ENCODE results near the gene PPFIBP2.

Gene PPFIBP2

DNA sequence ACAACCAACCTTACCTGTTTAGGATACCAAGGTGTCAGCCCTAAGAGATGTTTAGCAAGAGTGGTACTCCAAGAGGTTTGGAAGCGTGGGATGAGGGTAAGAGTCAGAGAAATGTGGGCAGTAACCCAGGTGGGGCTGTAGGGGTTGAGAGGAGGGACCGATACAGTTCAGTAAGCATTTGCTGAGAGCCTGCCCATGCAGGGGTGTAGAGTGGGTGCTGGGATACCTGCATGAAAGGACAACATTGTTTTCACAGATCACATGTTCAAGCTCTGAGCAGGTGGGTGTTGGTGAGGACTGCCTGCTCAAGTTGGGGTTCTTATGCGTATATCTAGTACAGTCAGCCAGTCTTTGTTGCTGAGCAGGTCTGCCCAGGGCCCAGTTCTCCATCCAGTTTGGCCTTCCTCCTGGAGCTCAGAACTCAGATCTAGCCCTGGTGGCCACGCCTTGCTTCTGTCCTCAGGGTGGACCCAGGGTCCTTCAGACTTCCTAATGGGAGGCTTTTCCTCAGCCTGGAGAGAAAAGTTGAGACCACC is 14.8 kb downstream of the PPFIBP2 start:
- DNase-seq = no peak

DNA sequence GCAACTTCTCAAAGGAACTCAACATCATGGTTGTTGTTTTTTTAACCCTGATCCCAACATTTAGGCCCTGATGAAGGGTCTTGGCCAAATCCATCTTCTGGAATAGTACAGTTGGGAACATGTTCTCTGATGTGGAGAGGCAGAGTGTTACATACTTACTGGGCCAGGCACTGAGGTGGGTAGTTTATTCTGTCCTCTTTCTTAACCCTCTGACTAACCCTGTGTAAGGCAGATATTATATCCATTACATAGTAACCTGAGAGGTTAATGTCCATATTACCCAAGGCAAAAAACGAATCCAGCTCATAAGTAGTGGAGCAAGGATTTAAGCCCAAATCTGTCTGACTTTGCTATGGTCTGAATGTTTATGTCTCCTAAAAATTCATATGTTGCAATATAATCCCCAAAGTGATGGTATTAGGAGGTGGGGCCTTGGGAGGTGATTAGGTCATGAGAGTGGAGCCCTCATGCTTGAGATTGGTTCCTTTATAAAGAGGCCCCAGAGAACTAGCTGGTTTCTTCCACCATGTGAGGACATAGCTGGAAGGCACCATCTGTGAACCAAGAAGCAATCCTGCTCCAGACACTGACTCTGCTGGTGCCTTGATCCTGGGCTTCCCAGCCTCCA is 16.3 kb downstream of the PPFIBP2 start:
- no peak for DNase-seq

DNA sequence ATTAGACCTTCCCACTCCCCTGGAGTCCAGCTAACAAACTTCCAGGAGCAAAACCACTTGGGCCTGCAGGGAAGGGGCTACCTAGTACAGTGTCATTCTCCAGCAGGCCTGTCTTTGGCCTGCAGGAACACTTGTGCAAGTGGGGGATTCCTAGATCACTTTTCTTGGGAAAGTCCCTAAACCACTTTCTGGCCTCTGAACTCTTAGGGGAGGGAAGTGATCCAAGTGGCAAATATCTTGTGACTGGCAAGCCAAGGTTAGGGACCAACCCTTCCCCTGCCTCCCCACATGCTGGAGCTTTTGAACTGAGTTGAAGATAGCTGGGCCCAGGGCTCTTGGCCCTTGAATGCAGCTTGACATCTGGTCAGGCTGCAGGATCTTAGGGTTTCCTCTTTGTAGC is 17.2 kb downstream of the PPFIBP2 start:
- DNase-seq = no peak

DNA sequence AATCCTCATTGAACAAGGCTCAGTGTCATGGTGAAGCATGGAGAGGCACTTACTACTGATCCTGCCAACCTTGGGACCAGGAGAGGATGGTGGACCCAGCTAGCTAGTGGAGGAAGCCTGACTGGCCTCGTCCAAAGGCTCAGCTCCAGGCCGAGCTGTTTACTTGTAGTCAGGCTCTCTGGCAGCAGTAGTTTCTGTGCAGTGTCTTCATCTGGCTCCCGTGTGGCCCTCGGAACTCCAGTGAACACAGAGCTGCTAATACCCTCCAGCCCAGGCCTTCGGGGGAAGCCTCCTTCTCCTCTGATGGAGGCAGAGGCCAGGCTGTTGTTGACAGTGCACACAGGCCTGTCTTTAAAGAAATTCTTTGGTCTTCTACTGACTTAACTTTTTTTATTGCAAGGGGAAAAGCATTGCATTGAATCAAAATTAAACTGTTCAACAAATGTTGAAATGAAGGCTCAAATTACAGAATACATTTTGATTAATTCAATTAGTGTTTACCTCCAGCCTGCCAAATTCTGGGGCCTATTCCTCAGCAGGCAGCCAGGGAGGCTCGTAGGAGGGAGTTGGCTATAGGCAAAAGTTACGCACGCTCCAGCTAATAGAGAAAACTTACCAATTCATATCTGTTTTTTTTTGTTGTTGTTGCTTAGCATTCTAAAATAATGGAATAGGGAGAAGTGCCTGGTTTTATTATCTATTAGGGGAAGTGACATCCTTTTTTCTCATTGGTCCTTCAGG is 18.8 kb downstream of the PPFIBP2 start:
- no peak for DNase-seq

DNA sequence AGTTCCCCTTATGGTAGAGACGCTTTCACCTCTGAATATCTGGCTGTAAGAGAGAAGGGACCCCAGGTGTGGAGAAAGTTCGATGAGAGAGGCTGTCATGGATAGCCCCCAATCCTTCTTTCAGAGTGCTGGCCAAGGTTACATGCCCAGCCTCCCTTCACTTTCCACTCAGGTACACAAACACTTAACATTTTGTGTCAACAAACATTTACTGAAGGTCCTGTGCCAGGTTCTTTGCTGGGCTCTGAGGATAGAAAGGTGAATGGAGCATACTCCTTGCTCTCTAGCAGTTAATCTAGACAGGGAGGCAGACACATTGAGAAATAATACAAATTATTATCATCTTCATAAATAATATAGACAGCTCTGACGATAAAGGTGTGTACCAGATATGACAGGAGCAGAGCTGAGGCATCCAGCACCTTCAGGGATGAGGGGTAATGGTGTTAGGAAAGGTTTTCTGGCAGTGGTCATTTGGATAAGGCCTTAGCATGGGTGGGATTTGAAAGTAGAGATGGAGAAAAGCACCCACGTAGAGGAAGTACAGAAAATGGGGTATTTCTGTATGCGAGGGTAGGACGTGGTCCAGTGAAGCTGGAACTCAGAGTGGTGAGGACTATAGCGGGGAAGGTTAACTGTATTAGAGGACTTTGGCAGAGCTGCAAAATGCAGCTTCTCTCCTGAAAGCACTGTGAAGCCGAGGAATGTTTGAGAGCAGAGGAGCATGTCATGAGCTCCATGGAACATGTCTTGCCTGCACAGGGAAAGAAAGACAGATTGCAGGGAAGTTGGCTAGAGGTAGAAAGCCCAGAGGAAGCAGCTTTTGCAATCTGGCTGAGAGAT is 19.6 kb downstream of the PPFIBP2 start:
- no peak for DNase-seq

DNA sequence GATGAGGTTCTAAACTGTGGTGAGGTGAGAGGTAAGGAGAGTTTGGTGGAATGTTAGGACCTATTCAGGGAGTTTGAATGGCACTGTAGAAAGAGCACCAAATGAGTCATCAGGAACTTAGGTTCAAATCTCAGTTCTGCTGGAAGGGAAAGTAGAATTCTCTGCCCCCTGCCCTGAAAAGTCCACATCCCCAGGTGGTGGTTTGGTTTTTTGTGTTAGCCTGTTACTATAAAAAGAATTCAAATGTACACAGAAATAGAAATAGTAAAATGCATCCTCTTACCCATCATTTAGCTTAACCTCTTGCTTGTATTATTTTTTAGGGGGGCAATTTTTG is 20.2 kb downstream of the PPFIBP2 start:
- no peak for DNase-seq

DNA sequence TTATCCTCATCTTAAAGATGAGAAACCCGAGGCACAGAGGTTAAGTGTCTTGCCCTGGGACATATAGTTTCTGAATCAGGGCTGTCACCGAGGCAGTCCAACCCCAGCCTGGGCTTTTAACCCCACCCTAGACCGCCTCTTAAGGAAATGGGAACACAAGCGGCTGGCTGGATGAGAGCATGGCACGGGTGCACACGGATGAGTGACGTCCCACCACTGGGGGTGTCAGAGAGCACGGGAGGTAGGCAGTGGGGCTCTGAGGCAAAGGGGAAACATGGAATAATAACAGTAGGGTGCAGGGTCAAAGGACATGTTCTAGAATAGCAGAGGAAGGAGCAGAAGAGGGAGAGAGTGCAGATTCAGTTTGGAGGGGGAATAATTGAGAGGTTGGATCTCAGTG is 22.3 kb downstream of the PPFIBP2 start:
- DNase-seq = no peak

DNA sequence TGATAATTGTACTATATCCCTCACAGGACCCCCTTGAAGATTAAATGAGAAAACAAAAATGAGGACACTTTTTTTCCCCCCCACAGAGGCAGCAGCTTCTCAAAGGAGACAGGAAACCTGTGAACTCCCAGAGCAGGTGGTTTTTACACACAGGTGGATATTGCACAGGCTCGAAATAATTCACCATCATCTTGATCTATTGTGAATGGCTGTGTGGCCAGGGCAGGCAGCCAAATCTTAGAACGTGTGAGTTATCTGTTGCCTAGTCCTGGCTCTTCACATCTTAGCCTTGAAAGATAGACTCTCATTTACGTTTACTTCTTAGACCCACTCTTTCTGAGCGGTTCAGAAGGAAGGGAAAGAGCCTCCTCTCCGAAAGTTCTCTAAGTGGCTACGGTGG is 23.5 kb downstream of the PPFIBP2 start:
- no peak for DNase-seq

DNA sequence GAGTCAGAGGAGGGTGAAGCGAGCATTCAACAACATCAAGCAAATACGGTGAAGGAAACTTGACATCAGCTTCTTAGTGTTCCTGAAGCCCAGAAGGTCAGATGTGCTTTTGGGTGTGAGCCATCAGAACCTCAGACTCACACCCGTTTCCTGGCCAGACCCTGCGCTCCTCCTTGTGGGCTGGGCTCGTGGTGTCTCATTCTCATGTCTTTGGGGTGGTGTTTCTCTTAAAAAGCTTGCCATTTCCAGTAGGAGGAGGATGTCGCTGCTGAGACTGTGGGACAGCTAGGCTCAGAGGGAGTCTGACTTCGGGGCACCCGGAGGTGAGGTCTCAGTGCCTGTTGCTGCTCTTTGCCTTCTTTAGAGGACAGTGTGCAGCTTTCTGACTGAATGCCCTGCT is 24.2 kb downstream of the PPFIBP2 start:
- DNase-seq = no peak

DNA sequence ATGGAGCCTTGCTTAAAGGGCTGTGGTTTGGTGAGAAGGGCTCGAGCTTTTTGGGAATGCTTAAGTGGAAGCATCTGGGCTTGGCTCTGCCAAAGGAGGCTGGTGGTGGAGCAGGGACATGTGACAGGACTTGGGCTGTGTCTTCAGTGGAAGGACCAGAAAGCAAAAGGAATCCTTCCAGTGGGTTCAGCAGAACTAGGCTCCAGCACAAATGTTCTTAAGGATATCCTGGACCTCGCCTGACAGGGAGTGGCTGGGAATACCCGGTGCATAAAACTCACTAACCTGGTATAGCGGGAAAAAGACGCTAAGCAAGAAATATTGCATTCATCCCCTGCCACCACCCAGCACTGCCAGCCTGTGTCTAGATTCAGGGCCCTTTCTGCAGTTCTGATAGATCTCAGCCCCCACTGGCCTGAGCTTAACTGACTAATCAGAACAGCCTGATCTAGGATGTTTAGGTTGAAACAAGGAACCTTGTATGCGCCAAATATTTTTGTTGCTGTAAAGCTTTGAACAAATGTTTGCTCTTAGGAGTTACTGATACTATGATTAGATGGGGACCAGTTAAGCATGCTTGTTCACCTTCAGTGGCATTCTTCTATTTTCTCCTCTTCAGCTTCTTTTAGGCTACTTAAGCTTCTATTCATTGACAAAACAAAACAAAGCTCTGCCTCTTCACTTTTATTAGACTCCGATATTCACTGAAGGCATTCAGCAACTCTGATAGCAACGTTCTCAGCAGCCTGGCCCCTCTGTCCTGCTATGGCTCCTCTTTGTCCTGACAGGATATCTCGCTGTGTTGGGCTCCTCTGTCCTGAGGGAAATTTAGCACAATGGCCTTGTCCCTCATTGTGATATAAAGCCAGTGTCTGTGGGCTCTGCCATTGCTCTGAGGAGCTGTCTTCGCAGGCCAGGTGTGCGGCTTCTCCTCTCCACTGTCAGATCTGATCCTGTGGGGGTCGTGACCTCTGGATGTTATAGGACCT is 25.0 kb downstream of the PPFIBP2 start:
- no peak for DNase-seq

DNA sequence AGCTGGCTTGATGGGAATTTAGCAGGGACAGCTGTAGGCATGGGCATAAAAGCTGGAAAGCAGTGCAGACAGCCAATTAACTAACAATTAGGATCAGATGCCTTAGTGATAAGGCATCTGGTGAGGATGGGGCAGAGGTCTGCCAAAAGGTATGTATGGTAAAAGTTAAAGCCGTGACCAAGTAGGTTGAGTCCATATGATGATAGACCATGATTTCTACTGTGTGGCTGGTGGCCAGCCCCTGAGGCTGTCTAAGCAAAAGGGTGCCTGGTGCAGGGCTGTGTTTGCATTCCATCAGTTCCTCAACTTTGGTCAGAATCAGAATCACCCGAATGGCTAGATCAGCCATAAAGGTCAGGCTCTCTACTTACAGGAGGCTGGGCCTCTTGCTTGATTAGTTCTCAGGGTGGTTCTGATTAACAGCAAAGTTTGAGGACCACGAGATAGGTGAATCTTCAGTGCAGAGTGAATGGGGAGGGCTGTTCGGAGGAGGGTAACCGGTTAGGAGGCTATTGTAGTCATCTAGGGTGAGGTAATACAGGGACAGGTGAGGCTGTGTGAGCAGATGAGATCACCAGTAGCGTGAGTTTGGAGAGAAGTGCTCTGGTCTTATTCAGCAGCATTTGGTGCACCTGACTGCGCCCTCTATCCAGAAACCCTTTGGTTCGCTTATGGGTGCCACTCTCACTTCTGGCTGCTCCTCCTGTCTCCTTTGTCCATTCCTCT is 27.2 kb downstream of the PPFIBP2 start:
- no peak for DNase-seq

DNA sequence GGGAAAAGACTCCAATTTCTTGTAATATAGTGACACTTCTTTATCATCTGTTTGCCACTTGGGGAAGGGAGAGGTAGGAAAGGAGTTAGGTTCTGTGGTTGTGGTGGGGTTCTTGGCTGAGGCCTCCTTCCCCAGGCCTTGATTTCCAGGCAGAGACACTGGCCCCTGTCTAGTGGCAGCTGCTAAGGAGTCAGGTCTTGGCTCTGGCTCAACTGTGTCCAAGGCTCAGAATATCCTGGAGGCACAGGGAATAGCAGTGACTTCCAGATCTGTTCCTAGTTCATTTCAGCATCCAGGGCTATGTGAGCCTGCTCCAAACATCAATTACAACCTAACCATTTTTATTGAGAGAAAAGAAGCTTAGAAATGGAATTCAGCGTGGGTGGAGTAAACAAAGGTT is 29.5 kb downstream of the PPFIBP2 start:
- DNase-seq = no peak

DNA sequence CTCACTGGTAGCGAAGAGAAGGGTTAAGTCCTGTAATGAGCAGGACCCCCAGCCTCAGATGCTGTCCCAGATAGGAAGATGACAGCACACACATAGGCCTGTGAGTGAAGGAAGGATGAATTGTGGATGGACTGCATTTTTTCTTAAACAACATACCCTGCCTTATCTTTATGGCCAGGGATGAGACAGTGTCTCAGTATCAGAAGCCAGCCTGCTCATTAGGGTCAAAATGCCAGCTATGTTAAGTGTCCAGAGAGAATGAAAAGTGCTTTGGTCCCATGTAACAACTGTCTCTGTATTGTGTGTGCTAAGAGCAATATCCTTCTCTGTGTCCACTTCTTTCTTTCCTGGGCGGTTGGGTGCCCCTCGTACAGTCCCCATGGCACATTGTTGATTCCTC is 30.2 kb downstream of the PPFIBP2 start:
- no peak for DNase-seq

DNA sequence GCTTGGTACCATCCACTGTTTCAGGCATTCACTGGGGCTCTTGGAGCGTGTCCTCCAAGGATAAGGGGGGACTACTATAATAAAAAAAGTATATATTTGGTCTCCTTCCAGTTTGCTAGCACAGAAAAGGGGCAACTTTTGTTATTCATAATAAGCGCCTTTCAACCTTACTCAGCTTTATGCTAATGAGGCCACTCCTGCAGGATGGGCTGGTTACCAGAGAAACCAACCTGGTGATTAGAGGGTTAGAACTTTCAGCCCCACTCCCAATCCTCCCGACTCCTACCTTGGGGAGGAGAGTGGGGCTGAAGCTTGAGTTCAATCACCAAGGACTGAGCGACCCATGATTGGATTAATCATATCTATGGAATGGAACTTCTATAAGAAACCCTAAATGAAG is 31.8 kb downstream of the PPFIBP2 start:
- no peak for DNase-seq

DNA sequence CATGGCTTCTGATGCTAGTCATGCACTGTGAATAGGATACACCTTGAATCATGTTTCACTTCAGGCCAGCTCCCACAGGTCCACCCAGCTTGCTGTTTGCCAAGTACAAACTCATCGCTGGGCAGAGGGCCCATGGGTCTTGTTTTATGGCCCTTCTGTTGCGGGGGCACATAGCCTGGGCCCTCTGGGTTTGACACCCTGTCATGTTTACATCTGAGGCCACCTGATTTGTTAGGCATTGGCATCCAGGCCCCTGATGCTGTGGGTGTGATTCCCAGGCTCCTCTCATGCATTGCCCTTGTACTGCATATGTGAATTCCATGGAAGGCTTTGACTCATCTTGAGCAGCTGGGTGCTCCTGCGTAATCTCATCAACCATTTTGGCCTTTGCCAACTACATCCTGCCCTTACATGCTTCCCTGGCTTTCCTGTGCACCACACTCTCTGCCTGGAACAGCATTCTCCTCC is 32.6 kb downstream of the PPFIBP2 start:
- no peak for DNase-seq

DNA sequence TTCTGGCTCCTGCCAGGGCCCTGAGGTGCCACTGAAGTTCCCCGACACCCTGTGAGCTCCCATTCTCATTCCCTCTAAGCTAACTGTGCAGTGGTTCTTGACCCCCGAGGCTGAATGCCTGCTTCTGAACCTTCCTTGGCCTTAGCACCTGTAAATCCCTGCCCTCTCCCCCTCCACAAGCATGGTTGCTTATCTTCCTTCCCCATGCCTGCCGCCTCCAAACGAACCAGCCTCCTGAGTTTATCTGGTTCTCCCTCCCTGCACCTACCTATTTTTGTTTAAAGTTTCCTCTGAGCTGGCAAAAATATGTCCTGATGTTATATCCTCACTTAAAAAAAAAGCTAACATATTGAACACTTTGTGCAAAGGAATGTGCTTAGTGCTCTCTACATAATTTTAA is 33.9 kb downstream of the PPFIBP2 start:
- DNase-seq = no peak

DNA sequence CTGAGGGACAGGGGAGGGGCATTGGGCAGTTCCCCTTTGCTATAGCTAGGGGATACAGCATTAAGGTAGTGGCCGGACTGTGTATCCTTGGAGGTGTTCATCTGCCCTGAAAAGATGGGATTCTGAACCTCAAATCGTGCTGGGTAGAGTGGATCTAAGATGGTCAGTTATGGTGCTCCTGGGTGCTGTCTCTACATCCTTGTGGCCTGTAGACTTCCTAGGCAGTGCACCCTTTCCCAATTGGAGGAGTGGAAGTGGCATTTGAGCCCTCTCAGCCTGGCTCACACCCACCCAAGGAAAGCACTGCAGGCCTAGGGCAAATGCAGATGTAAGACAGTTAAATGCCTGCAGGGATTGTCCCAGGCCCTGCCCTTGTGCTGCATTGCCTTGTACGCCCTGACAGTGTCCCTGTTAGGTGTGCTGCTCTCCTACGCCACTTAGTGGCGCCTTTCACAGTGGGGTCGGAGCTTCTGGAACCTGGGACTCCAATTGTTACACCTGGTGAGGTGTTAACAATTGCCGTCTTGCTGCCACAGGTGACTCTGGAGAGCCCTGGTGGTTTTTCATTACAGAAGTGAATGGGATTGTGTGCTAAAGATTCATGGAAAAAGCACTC is 35.0 kb downstream of the PPFIBP2 start:
- no peak for DNase-seq

DNA sequence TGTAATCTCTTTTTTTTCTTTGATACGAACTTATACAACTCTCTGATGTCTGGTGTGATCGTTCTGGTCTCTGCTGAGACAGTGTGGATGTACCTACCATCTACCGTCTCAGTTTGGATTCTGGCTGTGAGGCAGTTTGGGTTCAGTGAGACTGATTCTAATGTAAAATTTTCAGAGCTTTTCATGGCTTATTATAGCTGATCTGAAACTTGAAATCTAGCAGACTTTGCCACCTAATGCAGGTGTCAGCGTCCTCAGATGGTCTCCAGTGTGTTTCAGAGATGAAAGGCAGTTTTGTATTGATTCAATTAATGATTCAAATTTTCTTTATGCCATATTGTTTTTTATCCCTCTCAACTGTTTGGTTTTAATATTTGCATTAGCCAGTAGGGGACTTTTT is 35.9 kb downstream of the PPFIBP2 start:
- DNase-seq = no peak

DNA sequence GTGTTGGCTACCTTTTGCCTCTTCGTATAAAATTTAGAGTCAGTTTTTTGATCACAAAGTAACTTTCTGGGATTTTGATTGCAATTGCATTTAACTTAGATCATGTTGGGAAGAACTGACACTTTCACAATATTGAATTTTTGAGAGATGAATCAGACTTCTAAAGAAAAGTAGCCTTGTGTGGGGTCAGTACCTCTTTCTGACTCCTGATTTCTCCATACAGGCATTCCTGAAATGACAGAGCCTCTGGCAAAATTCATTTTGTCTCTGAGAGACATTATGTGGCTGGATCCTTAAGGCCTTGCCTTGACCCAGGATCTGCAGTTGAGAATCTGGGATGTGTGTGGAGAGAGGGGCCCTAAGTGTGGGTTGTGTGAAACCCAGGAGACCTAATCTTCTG is 37.8 kb downstream of the PPFIBP2 start:
- DNase-seq = no peak

DNA sequence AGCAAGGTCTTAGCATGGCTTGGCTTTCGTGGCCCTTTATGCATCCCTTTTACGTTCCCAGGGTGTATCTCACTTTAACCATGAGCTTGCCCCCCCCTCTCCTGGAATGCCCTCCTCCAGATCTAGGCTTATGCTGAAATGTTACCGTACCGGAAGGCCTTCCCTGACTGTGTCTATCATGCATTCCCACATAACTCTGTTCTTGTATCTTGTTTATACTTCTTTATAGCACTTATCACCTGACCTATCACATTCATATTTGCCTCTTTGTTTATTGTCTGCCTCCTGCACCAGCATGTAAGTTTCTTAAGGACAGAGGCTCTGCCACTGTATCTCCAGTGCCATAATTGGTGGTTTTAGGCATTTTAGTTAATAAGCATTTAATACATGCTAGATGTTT is 38.9 kb downstream of the PPFIBP2 start:
- no peak for DNase-seq

DNA sequence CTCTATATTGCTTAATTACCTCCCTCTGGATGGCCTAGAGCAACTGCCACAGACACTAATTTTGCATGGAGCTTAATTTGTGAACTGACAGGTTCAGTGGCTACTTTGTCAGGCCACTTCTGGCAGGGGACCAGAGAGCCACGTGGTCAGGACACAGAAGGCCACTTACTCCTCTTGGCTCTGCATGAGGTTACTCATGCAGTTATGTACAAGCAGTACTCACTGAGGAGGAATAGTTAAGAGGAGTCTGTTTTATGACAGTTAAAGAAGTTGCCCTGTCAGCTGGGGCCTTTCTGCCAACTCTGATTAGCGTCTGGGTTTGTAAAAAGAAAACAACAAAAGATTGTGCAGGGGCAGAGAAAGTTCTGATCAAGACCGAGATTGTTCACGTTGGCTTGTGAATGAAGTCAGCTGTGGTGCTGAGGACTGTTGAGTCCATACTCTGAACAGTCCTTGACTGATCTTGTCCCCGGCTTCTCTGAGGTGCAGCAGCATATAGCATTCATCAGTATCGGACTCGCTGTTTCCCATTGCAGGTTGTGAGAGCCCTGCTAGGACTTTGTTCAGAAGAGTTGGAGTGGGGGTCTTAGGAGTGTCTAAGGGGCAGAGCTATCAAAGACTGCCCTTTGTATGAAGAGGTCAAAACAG is 41.4 kb downstream of the PPFIBP2 start:
- DNase-seq = no peak

Measured in NCI-H1092 (cell line).